WTC11 (cell line): ENCODE data around the gene ZNF436. TPM values are rescaled to one million over a fixed set of nuclear protein-coding genes. Genes with fewer than 3 reads are reported as not detected.

ENCODE experiments used
- ATAC-seq: fragments of 200-7000 bp; cut with Tn5 transposase; 2 replicates; pipeline ENCODE4 v1.10.0; 2021; ENCODE audit warnings: mild to moderate bottlenecking, moderate library complexity
- CTCF ChIA-PET: fragments of 300-600 bp; sonication (Branson Sonifier 250); formaldehyde crosslinking; loops from one replicate; lab custom pipeline; 2021; ENCODE audit warnings: antibody characterized with exemption; lab: Charles Lee
- POLR2A ChIA-PET: fragments of 350-600 bp; sonication (Branson Sonifier 250); formaldehyde crosslinking; loops from one replicate; lab custom pipeline; 2021; ENCODE audit warnings: antibody characterized with exemption; lab: Charles Lee
- DNase-seq: peaks from one replicate; pipeline ENCODE4 v3.0.0; 2021; ENCODE audit warnings: low spot score
- H3K27ac Mint-ChIP-seq: 2 replicates; pipeline ENCODE4 v1.8.0; 2021; ENCODE audit warnings: mixed read lengths
- H3K27me3 Mint-ChIP-seq: 2 replicates; pipeline ENCODE4 v1.8.0; 2021; ENCODE audit warnings: low read depth, mild to moderate bottlenecking, moderate library complexity, mixed read lengths
- H3K36me3 Mint-ChIP-seq: 2 replicates; pipeline ENCODE4 v1.8.0; 2021; ENCODE audit warnings: mixed read lengths
- H3K4me1 Mint-ChIP-seq: 2 replicates; pipeline ENCODE4 v1.8.0; 2022; ENCODE audit warnings: mixed read lengths
- H3K4me3 Mint-ChIP-seq: 2 replicates; pipeline ENCODE4 v1.8.0; 2021; ENCODE audit warnings: mild to moderate bottlenecking, moderate library complexity, mixed read lengths
- H3K9me3 Mint-ChIP-seq: 2 replicates; pipeline ENCODE4 v1.8.0; 2021; ENCODE audit warnings: mixed read lengths
- ATF1 ChIP-seq: sonication (generic); formaldehyde crosslinking; IDR thresholded peaks from 2 replicates; pipeline ENCODE4 v1.8.1; 2023; ENCODE audit warnings: mild to moderate bottlenecking, moderate library complexity, missing genetic modification reagents
- ELF4 ChIP-seq: sonication (generic); formaldehyde crosslinking; IDR thresholded peaks from 2 replicates; pipeline ENCODE4 v1.8.1; 2022; ENCODE audit warnings: low read depth, mild to moderate bottlenecking, moderate library complexity, missing genetic modification reagents
- JAZF1 ChIP-seq: fragments of 250-450 bp; sonication (Bioruptor Pico); IDR thresholded peaks from 2 replicates; pipeline ENCODE4 v1.9.0; 2021; ENCODE audit warnings: moderate library complexity, mild to moderate bottlenecking, inconsistent platforms
- JUN ChIP-seq: sonication (generic); formaldehyde crosslinking; IDR thresholded peaks from 2 replicates; pipeline ENCODE4 v1.8.0; 2023; ENCODE audit warnings: mild to moderate bottlenecking, missing genetic modification reagents
- MLX ChIP-seq: sonication (generic); formaldehyde crosslinking; IDR thresholded peaks from 2 replicates; pipeline ENCODE4 v1.8.1; 2023; ENCODE audit warnings: mild to moderate bottlenecking, missing genetic modification reagents, moderate library complexity
- MYBL2 ChIP-seq: sonication (generic); formaldehyde crosslinking; IDR thresholded peaks from 2 replicates; pipeline ENCODE4 v1.8.1; 2023; ENCODE audit warnings: mild to moderate bottlenecking, moderate library complexity, missing genetic modification reagents
- NFE2L1 ChIP-seq: sonication (generic); formaldehyde crosslinking; IDR thresholded peaks from 2 replicates; pipeline ENCODE4 v1.8.1; 2023; ENCODE audit warnings: missing genetic modification reagents
- NR1H2 ChIP-seq: sonication (generic); formaldehyde crosslinking; IDR thresholded peaks from 2 replicates; pipeline ENCODE4 v1.9.0; 2021; ENCODE audit warnings: mild to moderate bottlenecking, moderate library complexity, missing genetic modification reagents
- PRRX2 ChIP-seq: fragments of 250-450 bp; sonication (Bioruptor Pico); IDR thresholded peaks from 2 replicates; pipeline ENCODE4 v1.8.0; 2021; ENCODE audit warnings: mild to moderate bottlenecking
- USF2 ChIP-seq: sonication (generic); formaldehyde crosslinking; IDR thresholded peaks from 2 replicates; pipeline ENCODE4 v1.8.1; 2023; ENCODE audit warnings: mild to moderate bottlenecking, missing genetic modification reagents, moderate library complexity
- ZNF232 ChIP-seq: sonication (generic); formaldehyde crosslinking; IDR thresholded peaks from 2 replicates; pipeline ENCODE4 v1.8.0; 2022; ENCODE audit warnings: mild to moderate bottlenecking, missing genetic modification reagents
- ZNF281 ChIP-seq: sonication (generic); formaldehyde crosslinking; IDR thresholded peaks from 2 replicates; pipeline ENCODE4 v1.8.0; 2023; ENCODE audit warnings: mild to moderate bottlenecking, missing genetic modification reagents
- ZNF396 ChIP-seq: fragments of 250-450 bp; sonication (Bioruptor Pico); IDR thresholded peaks from 2 replicates; pipeline ENCODE4 v1.8.0; 2021; ENCODE audit warnings: mild to moderate bottlenecking, moderate library complexity, borderline replicate concordance
- ZNF532 ChIP-seq: fragments of 250-450 bp; sonication (Bioruptor Pico); IDR thresholded peaks from 2 replicates; pipeline ENCODE4 v1.9.0; 2021; ENCODE audit warnings: mild to moderate bottlenecking, borderline replicate concordance
- total RNA-seq: library from RNA; stranded (reverse); gene quantifications from 3 replicates; pipeline ENCODE4 v1.2.3, GENCODE V29; 2021

ZNF436 gene
- total RNA-seq, 1 experiment from 2014 or later, result 1.3 TPM

- H3K4me1 Mint-ChIP-seq, result peaks cover 14% of the 10 kb centered on the region
- POLR2A ChIA-PET, result no interaction called here
- H3K27ac Mint-ChIP-seq, result no peak overlapping the region
- H3K27me3 Mint-ChIP-seq, result no peaks in the 10 kb centered on the region
- no peak for DNase-seq
- ATAC-seq, result no peak
- H3K36me3 Mint-ChIP-seq, result no peaks in the 10 kb centered on the region
- TF ChIP-seq JAZF1 (CRISPR knock-in tag) (no peak), MYBL2 (no peak), NR1H2 (CRISPR knock-in tag) (no peak), PRRX2 (no peak), MLX (no peak), JUN (CRISPR knock-in tag) (no peak), ELF4 (CRISPR knock-in tag) (no peak)
- H3K9me3 Mint-ChIP-seq, result no peaks in the 10 kb centered on the region
- CTCF ChIA-PET, result interaction anchor here (0.8 to 2.0 kb wide), 3 partner anchors 8 to 301 kb away, joined by 3 to 6 read pairs (median 3); no protein-coding TSS in a partner anchor
- H3K4me3 Mint-ChIP-seq, result no peak overlapping the region
These were observed 30.9 kb upstream of the ZNF436 start for GRCh38 chr1:23400324-23401114.

- no peak for TF ChIP-seq USF2 (CRISPR knock-in tag)
- no peak for TF ChIP-seq ZNF532 (CRISPR knock-in tag)
- no peak for TF ChIP-seq ZNF396
- Mint-ChIP-seq H3K4me1 (peaks cover 26% of the 10 kb centered on the region), H3K27ac (no peak overlapping the region), H3K4me3 (no peak overlapping the region), H3K36me3 (no peaks in the 10 kb centered on the region), H3K9me3 (no peaks in the 10 kb centered on the region), H3K27me3 (no peaks in the 10 kb centered on the region)
- ChIA-PET POLR2A (no interaction called here), CTCF (interaction anchor here (0.8 to 2.0 kb wide), 2 partner anchors 10 to 28 kb away, joined by 3 to 6 read pairs; no protein-coding TSS in a partner anchor)
- DNase-seq (no peak), ATAC-seq (no peak)
These were observed 29.6 kb upstream of the ZNF436 start for GRCh38 chr1:23399229-23399628.

GRCh38 chr1:23397908-23398307 lies 28.3 kb upstream of the ZNF436 start:
- ATAC-seq, result no peak
- POLR2A ChIA-PET, result no interaction called here
- CTCF ChIA-PET, result no interaction called here
- H3K4me3 Mint-ChIP-seq, result no peak overlapping the region
- TF ChIP-seq ATF1 (CRISPR knock-in tag) (no peak), JAZF1 (CRISPR knock-in tag) (no peak), NFE2L1 (no peak), ZNF232 (no peak), ZNF281 (CRISPR knock-in tag) (no peak)
- no peaks in the 10 kb centered on the region for H3K9me3 Mint-ChIP-seq
- no peaks in the 10 kb centered on the region for H3K36me3 Mint-ChIP-seq
- peaks cover 19% of the 10 kb centered on the region for H3K4me1 Mint-ChIP-seq
- no peaks in the 10 kb centered on the region for H3K27me3 Mint-ChIP-seq
- DNase-seq, result no peak
- no peak overlapping the region for H3K27ac Mint-ChIP-seq
